Islet precursor cell (in vitro differentiated cells): ENCODE data around the gene ZFR2.

Source experiments
- DNase-seq: peaks from one replicate; pipeline ENCODE4 v3.0.0-alpha.2; 2018

ZFR2 gene

DNA sequence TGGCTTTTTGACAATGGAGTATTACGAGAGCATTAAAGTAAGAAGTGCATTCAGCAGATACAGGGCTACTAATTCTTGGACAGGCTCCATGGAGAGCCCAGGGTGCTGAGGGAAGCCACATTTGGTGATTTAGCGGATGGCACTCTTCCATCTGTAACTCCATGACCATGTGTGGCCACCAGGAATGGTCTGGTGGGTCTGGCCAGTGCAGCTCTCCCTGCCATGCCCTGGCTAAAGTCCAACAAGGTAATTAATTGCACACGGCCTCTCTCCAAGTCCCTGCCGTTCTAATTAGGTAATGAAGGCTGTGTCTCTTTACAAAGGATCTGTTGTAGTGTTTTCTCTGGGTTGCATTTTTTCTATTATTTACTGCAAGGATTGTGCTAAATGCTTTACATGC lies 4.3 kb upstream of the ZFR2 start:
- DNase-seq, result no peak

DNA sequence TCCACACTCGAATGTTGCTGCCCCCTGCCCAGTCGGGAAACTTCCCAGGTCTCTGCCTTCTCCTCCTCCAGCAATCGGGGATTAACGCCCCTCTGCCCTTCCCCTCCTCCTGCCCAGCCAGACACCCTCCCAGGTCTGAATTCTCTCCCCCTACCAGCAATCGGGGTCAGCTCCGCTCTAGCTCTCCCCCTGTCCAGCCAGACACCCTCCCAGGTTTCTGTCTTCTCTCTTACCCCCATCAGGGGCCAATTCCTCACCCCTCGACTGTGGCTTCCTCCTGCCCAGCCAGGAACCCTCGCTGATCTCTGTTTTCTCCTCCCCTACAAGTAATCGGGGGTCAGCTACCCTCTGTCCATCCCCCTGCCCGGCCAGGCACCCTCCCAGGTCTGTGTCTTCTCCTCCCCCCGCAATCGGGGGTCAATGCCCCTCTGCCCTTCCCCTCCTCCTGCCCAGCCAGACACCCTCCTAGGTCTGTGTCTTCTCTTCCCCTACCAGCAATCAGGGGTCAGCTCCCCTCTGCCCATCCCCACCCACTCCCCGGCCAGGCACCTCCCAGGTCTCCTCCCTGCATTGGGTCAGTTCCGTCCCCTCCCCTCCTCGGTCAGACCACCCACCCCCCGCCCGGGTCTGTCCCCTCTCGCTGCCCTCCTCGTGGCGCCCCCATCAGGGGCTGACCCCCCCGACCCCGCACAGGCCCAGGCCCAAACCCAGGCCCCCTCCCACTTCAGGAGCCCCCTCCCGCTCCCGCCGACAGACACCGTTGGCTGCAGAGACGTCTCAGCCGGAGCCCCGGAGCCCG lies 668 bp downstream of the ZFR2 start:
- DNase-seq, result peak; percentile 62

DNA sequence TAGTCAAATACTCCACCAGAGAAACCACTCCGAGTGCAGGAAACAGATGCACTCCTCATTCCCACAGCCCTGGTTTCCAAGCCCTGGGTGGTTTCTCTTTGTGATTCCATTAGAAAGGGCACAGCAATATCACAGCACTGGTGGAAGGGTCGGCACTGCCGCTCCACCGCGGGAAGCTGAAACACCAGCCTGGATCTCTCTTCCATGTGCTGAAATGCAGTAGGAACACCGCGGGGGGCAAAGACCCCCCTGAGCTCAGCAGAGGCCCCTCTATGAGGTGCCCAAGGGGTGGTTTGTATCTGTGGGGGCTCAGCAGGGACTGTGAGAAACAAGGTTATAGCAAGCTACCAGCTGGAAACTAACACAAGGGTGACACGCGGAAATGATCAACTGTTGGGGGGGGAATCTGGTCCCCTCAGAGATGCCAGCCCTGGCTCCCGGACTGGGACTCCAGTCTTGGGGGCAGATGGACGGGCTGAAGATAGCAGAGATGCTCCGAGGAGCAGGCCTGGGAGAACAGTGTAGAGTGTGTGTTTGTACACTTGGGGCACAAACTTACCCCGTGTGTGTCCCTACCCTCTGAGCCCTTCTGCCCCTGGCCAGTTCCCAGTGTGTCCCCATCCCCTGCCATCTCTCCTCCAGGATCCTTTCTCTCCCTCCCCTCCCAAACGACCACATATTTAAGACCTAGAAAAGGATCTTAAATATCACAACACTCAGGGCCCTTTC lies 1.8 kb downstream of the ZFR2 start:
- DNase-seq, result no peak

DNA sequence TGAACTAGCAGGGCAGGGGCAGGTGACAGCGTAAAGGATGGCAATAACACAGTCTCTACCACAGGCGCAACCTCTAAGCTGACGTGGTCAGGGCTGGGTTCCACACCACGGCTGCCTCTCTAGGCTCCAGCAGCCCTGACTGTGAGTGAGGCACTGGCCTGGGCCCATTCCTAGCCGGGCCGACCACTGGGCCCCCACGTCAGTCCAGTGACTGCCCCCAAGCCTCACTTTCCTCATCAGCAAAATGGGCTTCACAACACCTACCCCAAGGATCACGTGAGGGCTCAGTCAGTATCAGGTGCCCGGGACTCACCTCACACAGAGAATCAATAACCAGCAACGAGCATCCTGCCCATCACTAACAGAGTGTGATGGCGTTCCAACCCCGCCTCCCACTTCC lies 5.2 kb downstream of the ZFR2 start:
- DNase-seq, result no peak

DNA sequence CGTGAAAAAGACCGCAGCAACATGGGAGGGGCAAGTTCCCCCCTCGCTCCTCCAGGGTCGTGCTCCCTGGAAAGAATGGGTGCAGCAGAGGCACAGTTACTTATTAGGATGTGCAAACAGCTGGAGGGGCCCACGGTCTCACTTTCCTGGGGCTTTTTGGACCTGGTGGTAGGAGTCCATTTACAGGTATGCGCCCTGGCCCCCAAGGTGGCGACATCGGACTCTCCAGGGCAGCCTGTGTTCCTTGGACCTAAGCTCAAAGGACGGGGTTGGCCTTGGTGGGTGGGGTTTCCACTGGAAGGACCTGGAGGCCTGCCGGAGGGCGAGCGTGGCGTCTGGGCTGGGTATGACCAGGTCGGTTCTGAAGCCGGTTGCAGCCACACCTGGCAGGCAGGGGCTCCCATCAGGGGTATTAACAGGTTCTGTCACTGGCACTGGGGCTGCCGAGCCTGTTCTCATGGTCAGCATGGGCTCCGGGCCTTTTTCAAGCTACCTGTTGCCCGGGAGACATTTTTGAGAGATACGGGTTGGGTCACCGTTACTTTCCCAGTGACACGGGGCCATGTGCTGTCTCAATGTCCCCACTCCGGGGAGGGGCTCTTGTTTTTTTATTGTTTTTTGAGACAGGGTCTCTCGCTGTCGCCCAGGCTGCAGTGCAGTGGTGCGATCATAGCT lies 5.9 kb downstream of the ZFR2 start:
- DNase-seq, result no peak

DNA sequence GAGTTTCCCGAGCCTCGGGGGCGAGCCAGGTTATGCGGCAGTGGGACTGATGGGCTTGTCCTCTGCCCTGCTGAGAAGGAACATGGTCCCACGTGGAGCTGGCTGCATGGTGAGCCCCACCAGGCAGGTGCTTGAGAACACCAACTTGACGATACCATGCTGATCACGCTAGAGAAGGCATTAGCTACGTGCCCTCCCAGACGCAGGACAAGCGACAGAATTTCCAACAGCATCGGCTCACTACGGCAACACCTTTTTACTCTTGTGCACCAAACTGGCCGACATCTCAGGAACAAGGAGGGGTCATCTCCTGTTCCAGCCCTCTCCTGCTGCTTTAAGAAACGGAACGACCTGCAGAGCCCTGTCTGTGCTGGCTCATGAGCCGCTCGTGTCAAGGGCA lies 8.3 kb downstream of the ZFR2 start:
- DNase-seq, result no peak

DNA sequence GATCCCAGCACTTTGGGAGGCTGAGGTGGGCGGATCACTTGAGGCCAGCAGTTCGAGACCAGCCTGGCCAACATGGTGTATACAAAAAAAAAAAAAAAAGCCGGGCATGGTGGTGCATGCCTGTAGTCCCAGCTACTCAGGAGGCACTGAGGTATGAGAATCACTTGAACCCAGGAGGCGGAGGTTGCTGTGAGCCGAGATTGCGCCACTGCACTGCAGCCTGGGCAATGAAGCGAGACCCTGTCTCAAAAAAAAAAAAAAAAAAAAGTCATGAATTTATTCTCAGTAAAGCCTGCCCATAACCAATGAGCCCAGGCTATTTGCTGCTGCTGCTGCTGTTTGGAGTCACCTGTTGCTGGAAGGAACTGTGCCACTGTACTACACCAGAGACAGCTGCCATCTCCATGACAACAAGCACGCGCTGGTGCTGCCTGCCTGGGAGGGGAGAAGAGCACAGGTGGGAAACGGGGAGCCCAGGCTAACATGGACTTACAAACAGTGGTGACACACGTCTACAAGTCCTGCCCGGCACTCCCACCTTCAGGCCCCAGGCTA lies 11.3 kb downstream of the ZFR2 start:
- DNase-seq, result no peak

DNA sequence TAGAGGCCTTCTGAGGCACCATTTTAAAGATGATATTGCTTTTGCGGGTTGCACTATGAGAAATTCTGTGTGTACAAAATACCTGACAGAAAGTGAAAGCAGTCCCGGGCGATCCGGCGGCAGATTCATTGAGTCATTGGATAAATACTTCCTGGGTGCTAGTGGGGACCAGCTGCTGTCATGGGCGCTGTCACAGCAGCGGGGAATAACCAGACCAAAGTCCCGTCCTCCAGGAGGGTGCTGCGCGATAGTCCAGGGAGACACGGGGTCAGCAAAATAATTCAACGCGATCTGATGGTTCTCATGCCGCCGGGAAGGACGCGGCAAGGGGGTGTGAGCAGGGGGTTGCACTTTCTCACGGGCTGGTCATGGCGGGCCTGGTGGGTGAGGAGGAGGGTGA lies 13.5 kb downstream of the ZFR2 start:
- DNase-seq, result no peak

DNA sequence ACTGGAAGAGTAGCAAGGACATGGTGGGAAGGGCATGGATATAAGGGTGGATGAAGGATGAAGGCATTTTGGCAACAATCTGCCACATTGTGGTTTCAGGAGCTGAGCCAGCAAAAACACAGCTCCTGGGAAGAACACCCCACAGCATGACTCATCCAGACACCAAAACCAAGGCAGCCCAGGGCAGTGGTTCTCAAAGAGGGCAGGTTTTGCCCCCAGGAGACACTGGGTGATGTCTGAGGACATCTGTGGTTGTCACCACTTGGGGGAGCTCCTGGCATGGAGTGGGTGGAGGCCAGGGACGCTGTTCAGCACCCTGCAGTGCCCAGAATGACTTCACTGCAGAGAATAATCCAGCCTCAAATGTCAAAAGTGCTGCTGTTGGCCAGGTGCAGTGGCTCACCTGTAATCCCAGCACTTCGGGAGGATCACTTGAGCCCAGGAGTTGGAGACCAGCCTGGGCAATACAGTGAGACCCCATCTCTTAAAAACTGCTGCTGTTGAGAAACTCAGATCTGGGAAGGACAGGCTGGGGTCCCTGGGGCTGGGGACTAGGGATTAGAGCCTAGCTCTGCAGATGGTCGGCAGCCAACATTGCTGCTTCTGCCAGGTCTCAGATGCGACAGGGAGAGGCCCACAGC lies 16.1 kb downstream of the ZFR2 start:
- peak; percentile 62 for DNase-seq

DNA sequence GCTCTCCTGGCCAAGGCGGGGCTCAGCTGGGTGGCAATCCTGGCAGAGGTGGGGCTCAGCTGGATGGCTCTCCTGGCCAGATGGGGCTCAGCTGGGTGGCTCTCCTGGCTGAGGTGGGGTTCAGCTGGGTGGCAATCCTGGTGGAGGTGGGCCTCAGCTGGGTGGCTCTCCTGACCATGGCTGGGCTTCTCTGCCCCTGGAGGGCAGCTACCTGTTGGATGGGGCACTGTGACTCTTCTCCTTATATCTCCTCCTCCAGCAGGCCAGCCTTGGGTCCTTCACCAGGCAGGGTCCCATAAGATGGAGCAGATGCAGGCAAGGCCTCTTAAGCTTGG lies 16.7 kb downstream of the ZFR2 start:
- DNase-seq, result no peak

DNA sequence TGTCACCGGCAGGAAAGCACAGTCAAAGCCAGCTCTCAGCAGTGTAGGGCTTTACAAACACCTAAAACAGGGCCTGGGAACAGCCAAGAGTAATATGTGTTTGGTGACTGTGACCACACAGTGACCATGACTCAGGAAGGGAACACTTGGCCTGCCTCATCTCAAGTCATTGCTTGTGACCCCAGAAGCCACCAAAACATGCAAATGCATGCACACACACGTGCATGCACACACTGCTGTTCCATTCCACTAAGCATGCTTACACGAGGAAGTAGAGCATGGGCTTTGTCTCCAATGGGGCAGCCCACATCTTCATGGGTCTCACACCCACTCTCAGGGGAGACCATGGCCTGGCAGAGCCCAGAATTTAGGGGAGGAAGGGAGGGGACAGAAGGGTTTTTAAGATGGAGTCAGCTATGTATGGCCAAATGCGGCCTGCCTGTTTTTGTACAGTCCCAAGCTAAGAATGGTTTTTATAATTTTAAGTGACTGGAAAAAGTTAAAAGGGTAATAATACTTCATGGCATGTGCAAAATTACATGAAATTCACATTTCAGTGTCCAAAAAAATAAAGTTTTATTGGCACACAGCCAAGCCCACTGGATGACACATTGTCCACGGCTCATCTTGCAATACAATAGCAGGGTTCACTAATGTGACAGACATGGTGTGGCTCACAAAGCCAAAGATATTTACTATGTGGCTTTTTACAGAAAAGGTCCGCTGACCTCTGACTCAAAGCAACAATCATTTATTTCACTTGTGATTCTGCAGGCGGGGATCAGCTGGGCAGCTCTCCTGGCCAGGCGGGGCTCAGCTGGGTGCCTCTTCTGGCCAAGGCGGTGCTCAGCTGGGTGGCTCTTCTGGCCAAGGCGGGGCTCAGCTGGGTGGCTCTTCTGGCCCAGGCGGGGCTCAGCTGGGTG lies 17.3 kb downstream of the ZFR2 start:
- no peak for DNase-seq

DNA sequence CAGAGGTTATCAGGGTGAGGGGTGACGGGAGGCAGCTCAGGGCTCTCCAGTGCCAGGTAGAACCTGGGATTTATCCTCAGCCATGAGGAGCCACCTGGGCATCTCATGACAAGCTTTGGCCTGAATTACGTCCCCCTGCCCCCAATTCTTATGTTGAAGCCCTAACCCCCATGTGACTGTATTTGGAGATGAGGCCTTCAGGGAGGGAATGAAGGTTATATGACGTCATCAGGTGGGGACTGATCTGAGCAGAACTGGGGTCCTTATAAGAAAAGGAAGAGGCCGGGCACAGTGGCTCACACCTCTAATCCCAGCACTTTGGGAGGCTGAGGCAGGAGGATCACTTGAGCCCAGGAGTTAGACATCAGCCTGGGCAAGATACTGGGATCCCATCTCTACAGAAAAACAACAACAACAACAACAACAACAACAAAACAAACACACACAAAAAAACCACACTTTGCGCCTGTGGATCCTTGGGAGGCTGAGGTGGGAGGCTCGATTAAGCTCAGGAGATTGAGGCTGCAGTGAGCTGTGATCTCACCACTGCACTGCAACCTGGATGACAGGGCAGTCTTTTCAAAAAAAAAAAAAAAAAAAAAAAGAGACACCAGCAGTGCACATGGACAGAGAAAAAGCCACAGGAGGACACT lies 18.4 kb downstream of the ZFR2 start:
- no peak for DNase-seq

DNA sequence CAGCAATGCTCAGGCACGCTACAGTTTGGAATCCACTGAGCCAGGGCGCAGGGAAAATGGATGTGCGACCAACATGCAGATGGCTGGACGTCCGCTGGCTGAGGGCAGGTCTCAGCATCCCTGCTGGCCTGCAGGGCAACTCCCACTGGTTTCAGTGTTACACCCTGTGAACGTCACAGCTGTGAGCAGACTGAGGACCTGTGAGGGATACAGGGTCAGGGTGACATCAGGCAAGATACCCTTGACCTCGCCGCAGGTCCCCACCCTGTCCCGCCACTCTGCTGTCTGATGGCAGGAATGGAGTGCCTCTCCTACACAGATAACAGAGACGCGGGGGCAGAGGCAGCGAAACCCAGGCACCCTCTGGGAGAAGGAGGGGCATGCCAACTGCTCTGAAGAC lies 19.1 kb downstream of the ZFR2 start:
- no peak for DNase-seq

DNA sequence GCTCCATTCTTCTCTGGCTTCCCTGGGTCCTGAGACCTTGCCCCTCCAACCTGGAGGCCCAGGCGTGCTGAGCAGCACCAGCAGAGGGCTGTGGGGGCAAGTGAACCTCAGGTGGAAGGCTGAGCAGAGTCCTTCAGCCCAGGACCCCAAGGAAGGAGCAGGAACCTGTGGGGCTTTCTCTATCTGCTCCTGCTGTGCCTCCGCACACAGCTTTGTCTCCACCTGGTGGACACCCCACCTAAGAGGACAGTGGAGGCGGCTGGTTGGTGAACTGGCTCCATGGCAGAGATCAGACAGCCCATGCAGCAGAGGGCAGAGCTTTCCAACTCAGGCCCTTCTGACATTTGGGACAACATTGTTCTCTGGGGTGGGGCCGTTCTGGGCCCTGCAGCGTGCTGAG lies 19.7 kb downstream of the ZFR2 start:
- peak; percentile 71 for DNase-seq

DNA sequence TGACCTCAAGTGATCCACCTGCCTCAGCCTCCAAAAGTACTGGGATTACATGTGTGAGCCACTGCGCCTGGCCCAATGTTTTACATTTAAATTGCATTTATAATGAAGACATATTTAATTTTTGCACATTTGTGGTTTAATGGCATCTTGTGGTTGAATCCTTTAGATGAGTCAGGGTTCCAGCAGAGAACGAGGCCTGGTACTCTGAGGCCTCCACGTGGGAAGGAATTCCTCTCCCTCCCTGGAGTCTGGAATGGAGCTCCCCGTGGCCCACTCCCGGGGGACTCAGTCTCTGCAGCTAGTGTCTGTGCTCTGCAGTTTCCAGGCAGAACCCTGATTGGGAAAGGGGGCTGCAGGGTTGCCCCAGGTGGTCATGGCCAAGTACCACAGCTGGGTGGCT lies 24.2 kb downstream of the ZFR2 start:
- DNase-seq, result no peak

DNA sequence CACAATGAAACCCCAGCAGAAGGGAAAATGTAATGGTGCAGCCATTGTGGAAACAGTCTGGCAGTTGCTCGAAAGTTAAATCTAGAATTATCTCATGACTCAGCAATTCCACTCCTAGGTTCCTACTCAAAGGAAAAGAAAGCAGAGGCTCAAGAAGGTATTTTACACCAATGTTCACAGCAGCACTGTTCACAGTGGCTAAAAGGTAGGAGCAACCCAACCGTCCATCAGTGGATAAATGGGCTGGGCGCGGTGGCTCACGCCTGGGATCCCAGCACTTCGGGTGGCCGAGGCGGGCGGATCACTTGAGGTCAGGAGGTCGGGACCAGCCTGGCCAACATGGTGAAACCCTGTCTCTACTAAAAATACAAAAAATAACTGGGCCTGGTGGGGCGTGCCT lies 25.9 kb downstream of the ZFR2 start:
- DNase-seq, result no peak

DNA sequence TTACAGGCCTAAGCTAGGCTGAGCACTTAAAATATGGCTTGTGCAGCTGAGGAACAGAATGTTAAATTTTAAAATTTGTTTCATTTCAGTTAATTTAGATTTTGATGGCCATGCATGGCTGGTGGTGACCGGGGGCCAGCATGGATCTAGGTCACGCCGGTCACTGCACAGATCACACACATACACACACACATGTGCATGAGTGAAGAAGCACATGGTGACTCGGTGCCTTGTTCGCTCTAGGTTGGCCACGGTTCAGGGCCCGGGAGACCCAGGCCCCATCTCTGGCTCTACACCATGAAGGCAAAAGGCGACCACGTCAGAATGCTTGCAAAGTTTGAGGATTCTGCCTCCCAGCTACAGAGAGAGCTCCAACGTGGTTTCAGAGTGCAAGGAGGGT lies 28.0 kb downstream of the ZFR2 start:
- no peak for DNase-seq

DNA sequence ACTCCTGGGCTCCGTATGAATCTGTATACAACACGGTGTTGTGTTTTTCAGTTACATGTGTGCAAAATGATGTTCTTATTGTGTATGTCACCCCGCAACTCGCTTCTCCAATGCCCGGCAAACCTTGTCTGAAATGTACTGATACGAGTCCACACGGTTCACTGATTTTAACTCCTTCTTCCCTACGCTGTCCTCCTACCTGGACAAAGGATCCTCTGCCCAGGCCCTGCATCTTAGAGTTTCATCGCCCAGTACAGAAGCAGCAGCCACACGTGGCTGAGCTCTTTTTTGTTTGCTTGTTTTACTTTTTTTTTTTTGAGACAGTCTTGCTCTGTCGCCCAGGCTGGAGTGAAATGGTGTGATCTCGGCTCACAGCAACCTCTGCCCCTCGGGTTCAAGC lies 28.9 kb downstream of the ZFR2 start:
- no peak for DNase-seq

DNA sequence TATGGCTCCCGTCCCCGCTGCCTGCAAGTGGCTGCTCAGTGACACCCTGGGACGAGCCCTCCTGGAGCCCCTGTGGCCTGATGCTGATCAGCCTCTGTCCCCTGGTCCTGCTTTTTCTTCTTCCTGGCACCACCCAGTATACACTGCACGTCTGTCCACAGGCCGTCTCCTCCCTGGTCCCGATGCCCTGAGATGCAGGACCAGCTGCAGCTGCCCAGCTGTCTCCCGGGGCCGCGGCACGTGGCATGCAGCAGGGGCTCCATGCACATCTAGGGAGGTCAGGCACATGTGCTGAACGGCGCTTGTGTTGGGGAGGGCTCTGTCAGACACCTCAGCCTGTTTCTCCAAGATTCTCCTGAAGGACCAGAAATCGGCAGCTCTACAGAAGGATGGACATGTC lies 30.2 kb downstream of the ZFR2 start:
- no peak for DNase-seq

DNA sequence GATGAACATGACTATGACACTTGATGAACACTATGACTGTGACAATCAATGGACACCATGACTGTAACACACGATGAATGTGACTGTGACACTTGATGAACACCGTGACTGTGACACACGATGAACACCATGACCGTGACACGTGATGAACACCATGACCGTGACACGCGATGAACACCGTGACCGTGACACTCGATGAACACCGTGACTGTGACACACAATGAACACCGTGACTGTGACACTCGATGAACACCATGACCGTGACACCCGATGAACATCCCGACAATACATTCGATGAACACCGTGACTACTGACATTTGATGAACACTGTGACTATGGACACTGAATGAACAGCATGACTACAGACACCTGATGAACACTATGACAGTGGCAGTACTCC lies 30.9 kb downstream of the ZFR2 start:
- DNase-seq, result no peak

DNA sequence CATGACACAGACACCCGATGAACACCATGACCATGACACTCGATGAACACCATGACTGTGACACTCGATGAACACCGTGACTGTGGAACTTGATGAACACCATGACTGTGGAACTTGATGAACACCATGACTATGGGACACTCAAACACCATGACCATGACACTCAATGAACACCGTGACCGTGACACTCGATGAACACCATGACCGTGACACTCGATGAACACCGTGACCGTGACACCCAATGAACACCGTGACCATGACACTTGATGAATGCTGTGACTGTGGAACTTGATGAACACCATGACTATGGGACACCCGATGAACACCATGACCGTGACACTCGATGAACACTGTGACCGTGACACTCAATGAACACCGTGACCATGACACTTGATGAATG lies 31.5 kb downstream of the ZFR2 start:
- DNase-seq, result no peak

DNA sequence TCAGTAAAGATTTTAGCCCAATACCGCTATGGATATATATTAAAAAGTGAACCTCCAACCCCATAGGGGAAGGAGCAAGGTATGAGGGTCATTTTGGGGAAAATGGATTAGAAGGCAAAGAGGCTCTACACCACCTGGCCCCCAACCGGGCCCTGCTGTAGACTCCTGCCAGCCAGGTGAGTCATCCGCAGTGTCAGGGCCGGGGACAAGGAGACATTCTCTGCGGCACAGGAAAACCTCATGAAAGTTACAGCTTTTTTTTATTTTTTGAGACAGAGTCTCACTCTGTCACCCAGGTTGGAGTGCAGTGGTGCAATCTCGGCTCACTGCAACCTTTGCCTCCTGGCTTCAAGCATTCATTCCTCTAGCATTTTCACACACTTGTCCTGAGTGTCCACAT lies 32.0 kb downstream of the ZFR2 start:
- no peak for DNase-seq
